Measurements from ENCODE around the gene ADD1.

DNA sequence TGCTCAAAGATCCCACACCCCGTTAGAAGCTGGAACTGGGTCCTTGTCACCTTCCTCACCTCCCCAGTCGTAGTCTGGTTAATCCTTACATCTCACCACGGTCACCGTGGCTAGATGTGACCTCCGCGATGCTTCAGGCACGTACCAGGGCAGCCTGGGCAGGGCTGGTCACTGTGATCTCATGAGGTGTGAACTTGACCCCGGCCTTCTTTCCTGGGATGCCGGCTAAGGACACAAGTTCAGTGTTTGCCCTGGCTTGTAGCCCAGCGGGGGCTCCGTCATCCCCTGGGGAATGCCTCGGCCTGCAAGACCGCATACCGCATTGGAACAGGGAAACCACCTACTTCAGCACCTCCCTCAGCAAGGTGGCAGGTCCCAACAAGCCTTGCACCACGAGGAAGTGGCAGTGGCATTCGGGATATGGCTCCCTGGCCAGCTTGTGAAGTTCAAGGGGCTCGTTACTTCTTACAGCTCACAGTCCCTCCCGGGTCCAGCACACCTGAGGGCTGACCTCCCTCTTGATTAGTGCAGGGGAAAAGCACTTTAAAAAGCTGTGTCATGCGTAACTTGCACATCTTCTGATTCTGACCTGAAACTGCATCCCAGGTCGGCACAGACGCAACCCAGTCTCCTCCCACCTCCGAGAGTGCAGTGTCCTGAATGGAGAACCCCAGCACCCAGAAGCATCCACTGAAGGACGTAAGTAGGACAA is 93.7 kb downstream of the ADD1 start:
- TF ChIP-seq, protein P1, sequence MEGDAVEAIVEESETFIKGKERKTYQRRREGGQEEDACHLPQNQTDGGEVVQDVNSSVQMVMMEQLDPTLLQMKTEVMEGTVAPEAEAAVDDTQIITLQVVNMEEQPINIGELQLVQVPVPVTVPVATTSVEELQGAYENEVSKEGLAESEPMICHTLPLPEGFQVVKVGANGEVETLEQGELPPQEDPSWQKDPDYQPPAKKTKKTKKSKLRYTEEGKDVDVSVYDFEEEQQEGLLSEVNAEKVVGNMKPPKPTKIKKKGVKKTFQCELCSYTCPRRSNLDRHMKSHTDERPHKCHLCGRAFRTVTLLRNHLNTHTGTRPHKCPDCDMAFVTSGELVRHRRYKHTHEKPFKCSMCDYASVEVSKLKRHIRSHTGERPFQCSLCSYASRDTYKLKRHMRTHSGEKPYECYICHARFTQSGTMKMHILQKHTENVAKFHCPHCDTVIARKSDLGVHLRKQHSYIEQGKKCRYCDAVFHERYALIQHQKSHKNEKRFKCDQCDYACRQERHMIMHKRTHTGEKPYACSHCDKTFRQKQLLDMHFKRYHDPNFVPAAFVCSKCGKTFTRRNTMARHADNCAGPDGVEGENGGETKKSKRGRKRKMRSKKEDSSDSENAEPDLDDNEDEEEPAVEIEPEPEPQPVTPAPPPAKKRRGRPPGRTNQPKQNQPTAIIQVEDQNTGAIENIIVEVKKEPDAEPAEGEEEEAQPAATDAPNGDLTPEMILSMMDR (IDR thresholded peaks at IDR 0.05): no peak
- TF ChIP-seq POLR2A (IDR thresholded peaks at IDR 0.05) (no peak), EP300 (IDR thresholded peaks at IDR 0.05) (no peak)

Measured in suprapubic skin (tissue), 3 donors.